NCI-H1105 treated with DMSO at 0.1 percent for 48 hours (cell line): Measurements from ENCODE around the gene UNC80.
A peak's percentile ranks its signal among the peaks of the same experiment; 100 is the strongest.

Experiments used
- DNase-seq: peaks from one replicate; lab custom pipeline; 2025; lab: John Stamatoyannopoulos, UW

UNC80 gene

GRCh38 chr2:209817844-209818271, 46.2 kb downstream of the UNC80 start:
- DNase-seq = no peak

- no peak for DNase-seq
Observed at GRCh38 chr2:209818939-209819338, 47.3 kb downstream of the UNC80 start.

GRCh38 chr2:209821806-209822205, 50.2 kb downstream of the UNC80 start:
- DNase-seq = no peak

GRCh38 chr2:209823484-209823883, 51.9 kb downstream of the UNC80 start:
- DNase-seq = no peak

- DNase-seq = no peak
Observed at GRCh38 chr2:209824391-209824790, 52.8 kb downstream of the UNC80 start.

- no peak for DNase-seq
Observed at GRCh38 chr2:209830722-209831465, 59.3 kb downstream of the UNC80 start.

GRCh38 chr2:209834767-209835166, 63.1 kb downstream of the UNC80 start:
- no peak for DNase-seq

- DNase-seq = no peak
Observed at GRCh38 chr2:209840434-209840833, 68.8 kb downstream of the UNC80 start.

- DNase-seq = no peak
Observed at GRCh38 chr2:209845666-209846065, 74.0 kb downstream of the UNC80 start.

- DNase-seq = no peak
Observed at GRCh38 chr2:209864716-209865295, 93.2 kb downstream of the UNC80 start.

GRCh38 chr2:209868271-209868994, 96.8 kb downstream of the UNC80 start:
- no peak for DNase-seq

- DNase-seq = no peak
Observed at GRCh38 chr2:209870067-209870466, 98.4 kb downstream of the UNC80 start.

- no peak for DNase-seq
Observed at GRCh38 chr2:209872675-209873074, 101.0 kb downstream of the UNC80 start.

GRCh38 chr2:209875270-209875669, 103.6 kb downstream of the UNC80 start:
- DNase-seq = no peak

- DNase-seq = no peak
Observed at GRCh38 chr2:209876211-209876610, 104.6 kb downstream of the UNC80 start.

GRCh38 chr2:209878701-209879100, 107.1 kb downstream of the UNC80 start:
- no peak for DNase-seq

- no peak for DNase-seq
Observed at GRCh38 chr2:209900638-209901037, 129.0 kb downstream of the UNC80 start.

GRCh38 chr2:209901172-209901571, 129.5 kb downstream of the UNC80 start:
- DNase-seq = no peak

GRCh38 chr2:209905691-209906090, 134.1 kb downstream of the UNC80 start:
- peak; percentile 6 for DNase-seq

- DNase-seq = no peak
Observed at GRCh38 chr2:209907746-209908145, 136.1 kb downstream of the UNC80 start.

GRCh38 chr2:209908511-209908910, 136.9 kb downstream of the UNC80 start:
- DNase-seq = no peak

- no peak for DNase-seq
Observed at GRCh38 chr2:209911486-209911885, 139.9 kb downstream of the UNC80 start.

GRCh38 chr2:209913786-209914345, 142.2 kb downstream of the UNC80 start:
- no peak for DNase-seq
